Measurements from ENCODE around the gene ATF1.

DNA sequence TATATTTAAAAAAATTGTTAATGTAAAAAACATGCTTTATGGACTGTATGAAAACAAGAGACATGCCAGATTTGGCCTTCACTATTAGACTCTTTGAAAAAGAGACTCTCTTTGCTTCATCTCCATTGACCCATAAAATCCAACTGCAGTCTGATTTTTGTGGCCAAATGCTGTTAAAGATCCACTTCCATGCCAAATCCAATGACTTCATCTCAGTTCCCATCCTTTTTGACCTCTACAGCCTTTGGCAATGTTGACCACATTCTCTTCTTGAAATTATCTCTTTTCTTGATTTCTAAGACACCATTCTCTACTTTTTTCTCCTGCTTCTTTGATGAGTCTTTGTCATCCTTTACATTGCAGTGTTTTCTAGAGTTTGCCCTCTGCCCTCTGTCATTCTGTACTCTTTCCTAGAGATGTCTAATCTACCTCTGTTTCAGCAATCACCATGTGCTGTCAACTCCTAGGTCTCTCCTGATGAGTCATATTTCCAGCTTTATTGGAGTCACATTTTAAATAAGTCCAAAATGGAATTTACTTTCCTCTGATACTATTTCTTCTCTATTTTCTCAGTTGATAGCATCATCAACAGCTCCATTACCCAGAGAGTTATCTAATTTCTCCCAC is 81.2 kb downstream of the ATF1 start:
- TF ChIP-seq, protein P1, sequence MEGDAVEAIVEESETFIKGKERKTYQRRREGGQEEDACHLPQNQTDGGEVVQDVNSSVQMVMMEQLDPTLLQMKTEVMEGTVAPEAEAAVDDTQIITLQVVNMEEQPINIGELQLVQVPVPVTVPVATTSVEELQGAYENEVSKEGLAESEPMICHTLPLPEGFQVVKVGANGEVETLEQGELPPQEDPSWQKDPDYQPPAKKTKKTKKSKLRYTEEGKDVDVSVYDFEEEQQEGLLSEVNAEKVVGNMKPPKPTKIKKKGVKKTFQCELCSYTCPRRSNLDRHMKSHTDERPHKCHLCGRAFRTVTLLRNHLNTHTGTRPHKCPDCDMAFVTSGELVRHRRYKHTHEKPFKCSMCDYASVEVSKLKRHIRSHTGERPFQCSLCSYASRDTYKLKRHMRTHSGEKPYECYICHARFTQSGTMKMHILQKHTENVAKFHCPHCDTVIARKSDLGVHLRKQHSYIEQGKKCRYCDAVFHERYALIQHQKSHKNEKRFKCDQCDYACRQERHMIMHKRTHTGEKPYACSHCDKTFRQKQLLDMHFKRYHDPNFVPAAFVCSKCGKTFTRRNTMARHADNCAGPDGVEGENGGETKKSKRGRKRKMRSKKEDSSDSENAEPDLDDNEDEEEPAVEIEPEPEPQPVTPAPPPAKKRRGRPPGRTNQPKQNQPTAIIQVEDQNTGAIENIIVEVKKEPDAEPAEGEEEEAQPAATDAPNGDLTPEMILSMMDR (IDR thresholded peaks at IDR 0.05; ENCODE audit: low read depth, low read length) = no peak
- no peak for TF ChIP-seq MYC (IDR thresholded peaks at IDR 0.05; ENCODE audit: low read depth, low read length)
- TF ChIP-seq, protein P2, sequence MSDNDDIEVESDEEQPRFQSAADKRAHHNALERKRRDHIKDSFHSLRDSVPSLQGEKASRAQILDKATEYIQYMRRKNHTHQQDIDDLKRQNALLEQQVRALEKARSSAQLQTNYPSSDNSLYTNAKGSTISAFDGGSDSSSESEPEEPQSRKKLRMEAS (IDR thresholded peaks at IDR 0.05; ENCODE audit: low read depth, low read length) = no peak

Data from NB4 (cell line).